22Rv1 (cell line): ENCODE data around the gene ANKHD1.
A peak's percentile ranks its signal among the peaks of the same experiment; 100 is the strongest.

Source experiments
- H3K27ac ChIP-seq: fragments of 450-650 bp; 2 replicates; pipeline ENCODE4 v1.5.1; 2017
- ZFX ChIP-seq: fragments of 450-650 bp; IDR thresholded peaks from 2 replicates; pipeline ENCODE4 v1.6.1; 2017; ENCODE audit warnings: antibody characterized with exemption, borderline replicate concordance
- TF ChIP-seq, protein P1 (sequence below): fragments of 450-650 bp; IDR thresholded peaks from 2 replicates; pipeline ENCODE4 v1.5.1; 2017; ENCODE audit warnings: mild to moderate bottlenecking

Gene ANKHD1

DNA sequence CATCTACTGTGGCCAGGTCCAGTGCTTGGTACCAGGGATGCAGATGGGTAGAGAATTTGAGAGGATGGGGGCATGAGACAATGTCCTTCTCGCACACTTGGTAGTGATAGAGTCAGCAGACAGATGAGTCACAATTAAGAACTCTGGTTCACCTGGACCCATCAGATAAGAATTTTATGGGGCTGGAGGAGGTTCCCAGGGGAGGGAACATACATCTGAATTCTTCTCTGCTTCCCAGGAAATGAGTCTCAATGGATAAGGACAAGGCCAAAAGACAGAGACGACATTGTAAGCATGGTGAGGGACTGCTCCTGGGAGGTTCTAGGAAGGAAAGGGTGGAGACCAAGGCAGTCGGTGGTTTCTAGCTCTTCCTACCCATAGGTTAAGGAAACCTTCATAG, 36.4 kb upstream of the ANKHD1 start:
- H3K27ac ChIP-seq, result no peak overlapping the region
- TF ChIP-seq, protein P1, sequence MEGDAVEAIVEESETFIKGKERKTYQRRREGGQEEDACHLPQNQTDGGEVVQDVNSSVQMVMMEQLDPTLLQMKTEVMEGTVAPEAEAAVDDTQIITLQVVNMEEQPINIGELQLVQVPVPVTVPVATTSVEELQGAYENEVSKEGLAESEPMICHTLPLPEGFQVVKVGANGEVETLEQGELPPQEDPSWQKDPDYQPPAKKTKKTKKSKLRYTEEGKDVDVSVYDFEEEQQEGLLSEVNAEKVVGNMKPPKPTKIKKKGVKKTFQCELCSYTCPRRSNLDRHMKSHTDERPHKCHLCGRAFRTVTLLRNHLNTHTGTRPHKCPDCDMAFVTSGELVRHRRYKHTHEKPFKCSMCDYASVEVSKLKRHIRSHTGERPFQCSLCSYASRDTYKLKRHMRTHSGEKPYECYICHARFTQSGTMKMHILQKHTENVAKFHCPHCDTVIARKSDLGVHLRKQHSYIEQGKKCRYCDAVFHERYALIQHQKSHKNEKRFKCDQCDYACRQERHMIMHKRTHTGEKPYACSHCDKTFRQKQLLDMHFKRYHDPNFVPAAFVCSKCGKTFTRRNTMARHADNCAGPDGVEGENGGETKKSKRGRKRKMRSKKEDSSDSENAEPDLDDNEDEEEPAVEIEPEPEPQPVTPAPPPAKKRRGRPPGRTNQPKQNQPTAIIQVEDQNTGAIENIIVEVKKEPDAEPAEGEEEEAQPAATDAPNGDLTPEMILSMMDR, result no peak
- no peak for TF ChIP-seq ZFX

GRCh38 chr5:140365941-140366340, 35.7 kb upstream of the ANKHD1 start:
- H3K27ac ChIP-seq, result no peak overlapping the region
- no peak for TF ChIP-seq ZFX
- TF ChIP-seq, protein P1, result no peak

- H3K27ac ChIP-seq, result no peak overlapping the region
- no peak for TF ChIP-seq ZFX
- TF ChIP-seq, protein P1, result no peak
These were observed 34.9 kb upstream of the ANKHD1 start for GRCh38 chr5:140366589-140367255.

GRCh38 chr5:140367256-140368013, 34.2 kb upstream of the ANKHD1 start:
- no peak for TF ChIP-seq ZFX
- TF ChIP-seq, protein P1, result peak; percentile 17; the same call in 1 of the 2 replicates
- H3K27ac ChIP-seq, result no peak overlapping the region

GRCh38 chr5:140371356-140372151, 30.1 kb upstream of the ANKHD1 start:
- no peak for TF ChIP-seq ZFX
- TF ChIP-seq, protein P1, result no peak
- H3K27ac ChIP-seq, result no peak overlapping the region

GRCh38 chr5:140372971-140373487, 28.6 kb upstream of the ANKHD1 start:
- TF ChIP-seq, protein P1, result peak; percentile 93
- TF ChIP-seq ZFX, result no peak

More at GRCh38 chr5:140372971-140373487, 28.6 kb upstream of the ANKHD1 start:
- no peak overlapping the region for H3K27ac ChIP-seq
